Kidney epithelial cell (primary cell): ENCODE measurements around the gene AAK1. TPM values are rescaled to one million over a fixed set of nuclear protein-coding genes. Genes with fewer than 3 reads are reported as not detected.

ENCODE experiments used
- DNase-seq: peaks from one replicate; pipeline ENCODE4 v3.0.0-alpha.2; 2010; ENCODE audit warnings: low read depth
- H3K27me3 ChIP-seq: 2 replicates; pipeline ENCODE4 v1.6.0; 2011; ENCODE audit warnings: low read length; ENCODE audit not compliant: control insufficient read depth, insufficient read depth
- H3K36me3 ChIP-seq: 2 replicates; pipeline ENCODE4 v1.5.1; 2011; ENCODE audit warnings: low read length; ENCODE audit not compliant: control insufficient read depth, insufficient read depth
- H3K4me3 ChIP-seq: 2 replicates; pipeline ENCODE4 v1.5.1; 2011; ENCODE audit warnings: low read depth, mild to moderate bottlenecking, control low read depth, low read length
- CTCF ChIP-seq: IDR thresholded peaks from 2 replicates; pipeline ENCODE4 v1.5.1; 2011; ENCODE audit warnings: mild to moderate bottlenecking, moderate library complexity, low read length, control low read depth, inconsistent platforms; ENCODE audit not compliant: insufficient read depth, poor library complexity, severe bottlenecking
- total RNA-seq: library from RNA; depleted of rRNA; stranded (reverse); fragments of >200 nt; gene quantifications from 2 replicates; pipeline ENCODE4 v1.2.3, GENCODE V29; 2015

The AAK1 gene
- total RNA-seq, 1 donor from 2014 or later, result 32.5 TPM

- Histone ChIP-seq H3K27me3 (no peaks in the 10 kb centered on the region), H3K36me3 (peaks cover 2% of the 10 kb centered on the region), H3K4me3 (no peak overlapping the region)
- no peak for DNase-seq
- TF ChIP-seq CTCF, result no peak
Measured at GRCh38 chr2:69465513-69466456, 177.8 kb downstream of the AAK1 start.

GRCh38 chr2:69464575-69464974 is 179.0 kb downstream of the AAK1 start:
- no peak for DNase-seq
- H3K27me3 ChIP-seq, result no peaks in the 10 kb centered on the region
- no peak for TF ChIP-seq CTCF
- no peak overlapping the region for H3K4me3 ChIP-seq
- peaks cover 2% of the 10 kb centered on the region for H3K36me3 ChIP-seq

GRCh38 chr2:69462780-69463179 is 180.8 kb downstream of the AAK1 start:
- DNase-seq, result no peak
- Histone ChIP-seq H3K4me3 (no peak overlapping the region), H3K27me3 (no peaks in the 10 kb centered on the region), H3K36me3 (peaks cover 2% of the 10 kb centered on the region)
- no peak for TF ChIP-seq CTCF

- DNase-seq, result no peak
- H3K4me3 ChIP-seq, result no peak overlapping the region
- no peaks in the 10 kb centered on the region for H3K27me3 ChIP-seq
- H3K36me3 ChIP-seq, result peaks cover 2% of the 10 kb centered on the region
- no peak for TF ChIP-seq CTCF
Measured at GRCh38 chr2:69461404-69461803, 182.1 kb downstream of the AAK1 start.

DNA sequence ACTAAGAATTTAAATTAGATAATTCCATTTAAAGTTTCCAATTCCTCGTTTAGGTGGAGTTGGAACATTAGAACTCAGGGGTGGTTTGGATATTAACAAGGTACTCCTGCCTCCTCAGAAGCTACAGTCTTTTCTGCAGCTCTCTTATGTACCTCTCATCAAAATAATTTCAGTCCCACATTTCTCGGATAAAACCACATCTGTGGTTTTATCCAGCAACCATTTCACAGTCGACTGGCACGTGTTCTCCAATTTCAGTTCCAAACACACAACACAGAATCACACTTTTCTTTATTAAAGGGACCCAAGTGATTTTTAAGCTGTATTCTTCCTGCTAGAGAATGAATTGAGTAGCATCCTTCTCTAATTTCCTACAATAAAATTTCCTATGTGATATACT is 183.6 kb downstream of the AAK1 start:
- no peaks in the 10 kb centered on the region for H3K27me3 ChIP-seq

More for the DNA sequence above, 183.6 kb downstream of the AAK1 start:
- no peak for TF ChIP-seq CTCF
- Histone ChIP-seq H3K36me3 (no peaks in the 10 kb centered on the region), H3K4me3 (no peak overlapping the region)
- DNase-seq, result no peak
